HEK293 (cell line): ENCODE results near the gene NOP9.
A peak's percentile ranks its signal among the peaks of the same experiment; 100 is the strongest.

Source experiments
- CTCF ChIA-PET: fragments of 350-600 bp; formaldehyde crosslinking; extraction: SDS; loops from one replicate; lab custom pipeline; 2021; ENCODE audit warnings: antibody characterized with exemption; lab: Yijun Ruan, JAX
- POLR2A ChIA-PET: fragments of 300-600 bp; formaldehyde crosslinking; extraction: SDS; loops from one replicate; lab custom pipeline; 2020; ENCODE audit warnings: antibody characterized with exemption, inconsistent platforms; lab: Yijun Ruan, JAX
- H3K27ac ChIP-seq: fragments of 200-500 bp; sonication (Bioruptor generic); 2 replicates; pipeline ENCODE4 v1.5.1; 2014; ENCODE audit warnings: low read depth, low read length, control low read depth, inconsistent platforms; ENCODE audit errors: extremely low read depth
- H3K36me3 ChIP-seq, 2 experiments: fragments of 200-500 bp in 1 of 2; sonication (Bioruptor generic) in 1 of 2; 1 replicate in 1 of 2; 2 replicates in 1 of 2; pipeline ENCODE4 v1.5.1; 2014 to 2017; ENCODE audit warnings: inconsistent platforms in 2 of 2, low read length in 2 of 2; ENCODE audit not compliant: control insufficient read depth in 2 of 2, insufficient read depth in 1 of 2
- H3K4me1 ChIP-seq: fragments of 200-500 bp; sonication (Bioruptor generic); 2 replicates; pipeline ENCODE4 v1.5.1; 2014; ENCODE audit warnings: mild to moderate bottlenecking, low read length, inconsistent platforms; ENCODE audit not compliant: control insufficient read depth, insufficient read depth
- H3K4me3 ChIP-seq: 2 replicates; pipeline ENCODE4 v1.5.1; 2011; ENCODE audit warnings: low read depth, mild to moderate bottlenecking, control low read depth, low read length, moderate library complexity
- H3K9me3 ChIP-seq: fragments of 200-500 bp; sonication (Bioruptor generic); 2 replicates; pipeline ENCODE4 v1.5.1; 2014; ENCODE audit warnings: low read depth, low read length, inconsistent platforms; ENCODE audit not compliant: control insufficient read depth, insufficient read depth
- EGR2 ChIP-seq: fragments of 450-650 bp; formaldehyde crosslinking; IDR thresholded peaks from 2 replicates; pipeline ENCODE4 v1.5.1; 2016; ENCODE audit warnings: low read depth, missing biosample characterization, missing genetic modification characterization
- KLF16 ChIP-seq: fragments of 450-650 bp; formaldehyde crosslinking; IDR thresholded peaks from 2 replicates; pipeline ENCODE4 v1.5.1; 2017; ENCODE audit warnings: missing biosample characterization, missing genetic modification characterization
- KLF7 ChIP-seq: fragments of 450-650 bp; formaldehyde crosslinking; IDR thresholded peaks from 2 replicates; pipeline ENCODE4 v1.5.1; 2016; ENCODE audit warnings: missing biosample characterization, missing genetic modification characterization, borderline replicate concordance
- RBAK ChIP-seq: fragments of 450-650 bp; formaldehyde crosslinking; IDR thresholded peaks from 2 replicates; pipeline ENCODE4 v1.5.1; 2016; ENCODE audit warnings: missing biosample characterization, missing genetic modification characterization
- SP7 ChIP-seq: fragments of 450-650 bp; formaldehyde crosslinking; IDR thresholded peaks from 2 replicates; pipeline ENCODE4 v1.5.1; 2016; ENCODE audit warnings: missing biosample characterization, missing genetic modification characterization
- ZBTB11 ChIP-seq: fragments of 450-650 bp; formaldehyde crosslinking; conservative IDR thresholded peaks from 2 replicates; pipeline ENCODE4 v1.5.1; 2016; ENCODE audit warnings: low read depth, missing biosample characterization, missing genetic modification characterization
- ZBTB6 ChIP-seq: fragments of 450-650 bp; formaldehyde crosslinking; IDR thresholded peaks from 2 replicates; pipeline ENCODE4 v1.5.1; 2017; ENCODE audit warnings: missing biosample characterization, missing genetic modification characterization
- ZBTB7A ChIP-seq: fragments of 450-650 bp; formaldehyde crosslinking; IDR thresholded peaks from 2 replicates; pipeline ENCODE4 v1.5.1; 2016; ENCODE audit warnings: low read depth, missing biosample characterization, missing genetic modification characterization
- ZFP37 ChIP-seq: fragments of 450-650 bp; formaldehyde crosslinking; IDR thresholded peaks from 2 replicates; pipeline ENCODE4 v1.5.1; 2016; ENCODE audit warnings: missing biosample characterization, missing genetic modification characterization
- ZFP69B ChIP-seq: fragments of 450-650 bp; formaldehyde crosslinking; IDR thresholded peaks from 2 replicates; pipeline ENCODE4 v1.5.1; 2016; ENCODE audit warnings: missing biosample characterization, missing genetic modification characterization
- ZIC2 ChIP-seq: fragments of 450-650 bp; formaldehyde crosslinking; IDR thresholded peaks from 2 replicates; pipeline ENCODE4 v1.5.1; 2016; ENCODE audit warnings: missing biosample characterization, missing genetic modification characterization
- ZNF10 ChIP-seq: fragments of 450-650 bp; formaldehyde crosslinking; IDR thresholded peaks from 2 replicates; pipeline ENCODE4 v1.5.1; 2017; ENCODE audit warnings: missing biosample characterization, missing genetic modification characterization
- ZNF132 ChIP-seq: fragments of 450-650 bp; formaldehyde crosslinking; IDR thresholded peaks from 2 replicates; pipeline ENCODE4 v1.5.1; 2017; ENCODE audit warnings: missing biosample characterization, missing genetic modification characterization, borderline replicate concordance
- ZNF138 ChIP-seq: fragments of 450-650 bp; formaldehyde crosslinking; IDR thresholded peaks from 2 replicates; pipeline ENCODE4 v1.5.1; 2016; ENCODE audit warnings: missing biosample characterization, missing genetic modification characterization, borderline replicate concordance
- ZNF146 ChIP-seq: fragments of 450-650 bp; formaldehyde crosslinking; IDR thresholded peaks from 2 replicates; pipeline ENCODE4 v1.5.1; 2016; ENCODE audit warnings: missing biosample characterization, missing genetic modification characterization
- ZNF280C ChIP-seq: fragments of 450-650 bp; formaldehyde crosslinking; IDR thresholded peaks from 2 replicates; pipeline ENCODE4 v1.5.1; 2016; ENCODE audit warnings: missing biosample characterization, missing genetic modification characterization
- ZNF362 ChIP-seq: fragments of 450-650 bp; formaldehyde crosslinking; IDR thresholded peaks from 2 replicates; pipeline ENCODE4 v1.5.1; 2016; ENCODE audit warnings: missing biosample characterization, missing genetic modification characterization
- ZNF600 ChIP-seq: fragments of 450-650 bp; formaldehyde crosslinking; IDR thresholded peaks from 2 replicates; pipeline ENCODE4 v1.5.1; 2016; ENCODE audit warnings: missing biosample characterization, missing genetic modification characterization
- ZNF621 ChIP-seq: fragments of 450-650 bp; formaldehyde crosslinking; IDR thresholded peaks from 2 replicates; pipeline ENCODE4 v1.5.1; 2017; ENCODE audit warnings: missing biosample characterization, missing genetic modification characterization
- ZNF654 ChIP-seq: fragments of 450-650 bp; formaldehyde crosslinking; IDR thresholded peaks from 2 replicates; pipeline ENCODE4 v1.5.1; 2016; ENCODE audit warnings: low read depth, missing biosample characterization, missing genetic modification characterization
- ZNF660 ChIP-seq: fragments of 450-650 bp; IDR thresholded peaks from 2 replicates; pipeline ENCODE4 v1.5.1; 2018; ENCODE audit warnings: missing biosample characterization, mild to moderate bottlenecking, missing genetic modification characterization
- ZNF692 ChIP-seq: fragments of 450-650 bp; formaldehyde crosslinking; IDR thresholded peaks from 2 replicates; pipeline ENCODE4 v1.5.1; 2016; ENCODE audit warnings: missing biosample characterization, missing genetic modification characterization
- ZNF707 ChIP-seq: fragments of 450-650 bp; formaldehyde crosslinking; IDR thresholded peaks from 2 replicates; pipeline ENCODE4 v1.5.1; 2016; ENCODE audit warnings: missing biosample characterization, missing genetic modification characterization
- ZNF843 ChIP-seq: fragments of 450-650 bp; formaldehyde crosslinking; IDR thresholded peaks from 2 replicates; pipeline ENCODE4 v1.5.1; 2016; ENCODE audit warnings: missing biosample characterization, missing genetic modification characterization

Gene NOP9

GRCh38 chr14:24281636-24282035 is 18.0 kb upstream of the NOP9 start (continued):
- TF ChIP-seq SP7 (no peak), ZNF138 (tag by site-specific recombination) (no peak), ZNF362 (tag by site-specific recombination) (no peak), ZBTB6 (tag by site-specific recombination) (no peak), ZBTB11 (tag by site-specific recombination) (no peak), ZNF621 (tag by site-specific recombination) (no peak)

- ChIA-PET CTCF (interaction anchor here (1.0 to 2.0 kb wide), 6 partner anchors 10 to 149 kb away, joined by 3 to 7 read pairs (median 4); partner anchors contain the start of genes RABGGTA and TINF2), POLR2A (interaction anchor here (1.4 to 2.9 kb wide), 4 partner anchors 9 to 40 kb away, joined by 3 to 14 read pairs (median 10); partner anchors contain the start of genes RABGGTA and TINF2)
- no peaks in the 10 kb centered on the region for H3K36me3 ChIP-seq
- no peak overlapping the region for H3K4me3 ChIP-seq
- no peaks in the 10 kb centered on the region for H3K9me3 ChIP-seq
- H3K4me1 ChIP-seq, result no peaks in the 10 kb centered on the region
- no peak for TF ChIP-seq ZBTB7A (tag by site-specific recombination)
- no peak for TF ChIP-seq ZFP37 (tag by site-specific recombination)
- no peak for TF ChIP-seq ZNF843 (tag by site-specific recombination)
- TF ChIP-seq EGR2 (tag by site-specific recombination), result 0 out of 2 replicates have a peak, but pooled peaks have one; percentile 33
- TF ChIP-seq ZNF600 (tag by site-specific recombination), result no peak
- TF ChIP-seq ZNF132 (tag by site-specific recombination), result no peak
- no peak for TF ChIP-seq ZNF146 (tag by site-specific recombination)
- TF ChIP-seq ZFP69B (tag by site-specific recombination), result no peak
- peak; percentile 59 for TF ChIP-seq ZIC2
- no peak for TF ChIP-seq ZNF280C (tag by site-specific recombination)
- TF ChIP-seq ZNF660 (tag by site-specific recombination), result no peak
- TF ChIP-seq KLF16 (tag by site-specific recombination), result no peak
- no peak for TF ChIP-seq ZNF707 (tag by site-specific recombination)
- no peak for TF ChIP-seq ZNF654 (tag by site-specific recombination)
- no peak for TF ChIP-seq RBAK
- no peak for TF ChIP-seq ZNF10 (tag by site-specific recombination)
- TF ChIP-seq ZNF692 (tag by site-specific recombination), result 0 out of 2 replicates have a peak, but pooled peaks have one; percentile 20
- TF ChIP-seq ZBTB11 (tag by site-specific recombination), result no peak
- TF ChIP-seq KLF7, result no peak
- H3K27ac ChIP-seq, result no peak overlapping the region
These were observed 16.9 kb upstream of the NOP9 start for GRCh38 chr14:24282736-24283135.
